GM18498 (cell line): ENCODE results near the gene INIP.
"Not testable (repeated sequence)": the region's sequence is repeated elsewhere in the genome, so short reads cannot be mapped to it uniquely, and the experiment has no call there.

Experiments used
- ATAC-seq: cut with Tn5 transposase; IDR thresholded peaks from one replicate; pipeline ENCODE4 v1.9.1; 2021; ENCODE audit warnings: mild to moderate bottlenecking, moderate library complexity; ENCODE audit not compliant: unreplicated experiment

The INIP gene

GRCh38 chr9:112743216-112743836, 25.4 kb upstream of the INIP start:
- ATAC-seq, result no peak

- no peak for ATAC-seq
Observed at GRCh38 chr9:112734892-112735291, 17.0 kb upstream of the INIP start.

DNA sequence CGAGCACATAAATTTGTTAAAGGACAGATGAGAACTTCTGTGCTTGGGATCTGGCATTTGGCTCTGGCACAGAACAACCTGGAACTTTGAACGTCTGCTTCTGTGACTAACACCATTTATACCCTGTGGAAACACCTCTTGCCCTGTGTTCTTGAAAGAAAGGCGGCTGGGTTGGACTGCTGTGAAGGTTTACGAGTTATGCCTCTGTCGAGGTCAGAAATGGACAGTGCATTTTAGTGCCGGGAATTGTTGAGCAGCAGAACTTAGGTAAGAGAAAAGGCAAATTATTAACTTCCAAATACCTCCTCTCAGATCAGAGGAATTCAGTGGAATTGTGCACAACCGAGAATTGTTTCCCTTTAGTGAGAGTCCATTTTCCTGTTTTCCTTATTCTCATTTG, 14.1 kb upstream of the INIP start:
- ATAC-seq, result no peak

- no peak for ATAC-seq
Observed at GRCh38 chr9:112728401-112728800, 10.5 kb upstream of the INIP start.

DNA sequence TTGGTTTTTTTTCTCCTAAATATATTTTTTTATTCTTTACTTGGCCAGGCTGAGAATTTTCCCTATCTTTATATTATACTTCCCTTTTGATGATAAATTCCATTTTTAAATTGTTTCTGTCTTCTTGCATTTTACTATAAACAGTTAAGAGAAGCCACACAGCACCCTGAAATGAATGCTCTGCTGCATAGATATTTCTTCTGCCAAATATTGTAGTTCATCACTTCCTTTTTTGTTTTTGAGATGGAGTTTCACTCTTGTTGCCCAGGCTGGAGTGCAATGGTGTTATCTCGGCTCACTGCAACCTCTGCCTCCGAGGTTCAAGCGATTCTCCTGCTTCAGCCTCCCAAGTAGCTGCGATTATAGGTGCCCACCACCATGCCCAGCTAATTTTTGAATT, 8.5 kb upstream of the INIP start:
- ATAC-seq, result peak; percentile 62

GRCh38 chr9:112725961-112726360, 8.0 kb upstream of the INIP start:
- no peak for ATAC-seq

DNA sequence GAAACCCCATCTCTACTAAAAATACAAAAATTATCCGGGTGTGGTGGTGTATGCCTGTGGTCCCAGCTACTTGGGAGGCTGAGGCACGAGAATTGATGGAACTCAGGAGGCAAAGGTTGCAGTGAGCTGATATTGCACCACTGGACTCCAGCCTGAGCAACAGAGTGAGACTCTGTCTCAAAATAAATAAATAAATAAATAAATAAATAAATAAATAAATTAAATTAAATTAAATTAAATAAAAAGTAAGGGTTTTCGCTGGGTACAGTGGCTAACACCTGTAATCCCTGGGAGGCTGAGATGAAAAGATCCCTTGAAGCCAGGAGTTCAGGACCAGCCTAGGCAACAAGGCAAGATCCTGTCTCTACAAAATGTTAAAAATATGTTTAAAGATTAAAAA, 4.8 kb upstream of the INIP start:
- not testable (repeated sequence) for ATAC-seq

DNA sequence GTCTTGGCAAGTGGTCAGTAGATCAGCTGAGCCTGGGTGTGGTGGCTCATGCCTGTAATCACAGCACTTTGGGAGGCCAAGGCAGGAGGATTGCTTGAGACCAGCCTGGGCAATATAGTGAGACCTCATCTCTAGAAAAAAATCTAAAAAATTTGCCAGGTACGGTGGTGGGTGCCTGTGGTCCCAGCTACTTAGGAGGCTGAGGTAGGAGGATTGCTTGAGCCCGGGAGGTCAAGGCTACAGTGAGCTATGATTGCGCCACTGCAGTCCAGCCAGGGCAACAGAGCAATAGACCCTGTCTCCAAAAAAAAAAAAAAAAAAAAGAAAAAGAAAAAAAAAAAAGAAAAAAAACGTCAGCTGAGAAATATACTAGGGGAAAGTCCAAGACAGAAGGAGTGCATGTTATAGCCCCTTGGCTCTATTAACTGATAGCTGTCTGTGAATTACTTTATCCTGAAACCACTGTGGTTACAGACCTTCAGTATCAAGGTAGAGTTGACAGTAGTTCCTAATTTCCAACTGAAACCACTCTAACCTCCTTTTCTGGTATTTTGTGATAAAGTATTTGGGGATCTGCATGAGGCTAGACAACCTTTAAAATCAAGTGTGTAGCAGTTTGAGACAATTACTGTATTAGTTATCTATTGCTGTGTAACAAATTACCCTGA, 2.3 kb upstream of the INIP start:
- no peak for ATAC-seq

DNA sequence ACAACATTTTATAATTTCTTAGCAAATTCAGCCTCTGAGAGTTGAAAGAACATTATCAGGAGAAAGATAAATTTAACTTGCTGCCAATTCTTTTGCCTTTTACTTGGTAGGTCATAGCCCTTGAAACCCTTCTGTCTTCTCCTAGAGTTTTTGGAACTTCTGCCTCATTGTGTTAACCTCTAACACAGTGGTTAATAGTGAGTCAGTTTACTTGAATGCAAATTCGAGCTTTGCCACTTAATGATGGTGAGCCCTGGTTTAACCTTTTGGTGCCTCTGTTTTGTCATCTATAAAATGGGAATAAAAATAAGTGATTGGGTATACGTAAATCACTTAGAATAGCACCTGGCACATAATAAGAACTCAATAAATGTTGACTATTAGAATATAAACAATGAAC, 1.8 kb upstream of the INIP start:
- no peak for ATAC-seq

DNA sequence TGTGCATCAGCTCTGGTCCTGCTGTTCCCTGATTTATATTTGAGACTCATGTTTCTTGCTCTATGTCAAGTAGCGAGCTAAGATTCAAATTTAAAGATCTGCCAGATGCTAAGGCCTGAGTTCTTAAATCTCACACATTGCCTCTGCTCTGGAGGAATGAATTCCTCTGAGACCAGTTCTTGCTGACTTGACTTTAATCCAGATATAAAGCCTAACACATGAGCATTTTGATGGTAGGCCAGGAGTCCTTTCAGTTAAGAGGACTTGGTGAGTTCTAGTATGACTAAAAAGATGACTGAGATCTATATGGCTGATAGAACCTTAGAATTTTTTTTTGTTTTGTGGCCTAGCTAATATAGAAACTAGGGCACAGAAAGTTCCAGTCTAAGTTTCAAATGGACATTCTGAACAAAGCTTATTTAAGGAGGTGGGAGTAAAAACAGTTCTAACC, 1.3 kb upstream of the INIP start:
- no peak for ATAC-seq

GRCh38 chr9:112712678-112713077, 5.2 kb downstream of the INIP start:
- no peak for ATAC-seq

- no peak for ATAC-seq
Observed at GRCh38 chr9:112711050-112711689, 6.7 kb downstream of the INIP start.

DNA sequence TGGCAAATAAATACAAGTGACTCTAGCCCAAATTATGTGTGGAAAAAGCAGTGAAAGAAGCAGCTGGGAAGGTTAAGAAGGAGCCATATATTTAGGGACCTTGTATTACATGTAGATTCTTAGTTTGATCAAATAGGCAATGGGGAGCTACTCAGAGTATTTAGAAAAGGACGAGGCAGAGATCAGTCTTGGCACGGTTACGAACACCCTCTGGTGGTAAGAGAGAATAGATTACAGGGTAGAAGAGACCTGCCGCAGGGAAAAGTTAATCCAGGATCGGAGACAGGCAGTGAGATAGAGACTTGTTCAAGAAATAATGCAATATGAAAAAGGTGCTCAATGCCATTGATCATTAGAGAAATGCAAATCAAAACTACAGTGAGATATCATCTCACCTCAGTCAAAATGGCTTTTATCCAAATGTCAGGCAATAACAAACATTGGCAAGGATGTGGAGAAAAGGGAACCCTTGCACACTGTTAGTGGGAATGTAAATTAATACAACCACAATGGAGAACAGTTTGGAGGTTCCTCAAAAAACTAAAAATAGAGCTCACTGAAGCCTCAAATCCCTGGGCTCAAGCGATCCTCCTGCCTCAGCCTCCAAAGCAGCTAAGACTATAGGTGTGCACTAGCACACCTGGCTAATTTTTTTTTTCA, 12.0 kb downstream of the INIP start:
- ATAC-seq, result no peak

- ATAC-seq, result no peak
Observed at GRCh38 chr9:112703304-112703703, 14.6 kb downstream of the INIP start.

DNA sequence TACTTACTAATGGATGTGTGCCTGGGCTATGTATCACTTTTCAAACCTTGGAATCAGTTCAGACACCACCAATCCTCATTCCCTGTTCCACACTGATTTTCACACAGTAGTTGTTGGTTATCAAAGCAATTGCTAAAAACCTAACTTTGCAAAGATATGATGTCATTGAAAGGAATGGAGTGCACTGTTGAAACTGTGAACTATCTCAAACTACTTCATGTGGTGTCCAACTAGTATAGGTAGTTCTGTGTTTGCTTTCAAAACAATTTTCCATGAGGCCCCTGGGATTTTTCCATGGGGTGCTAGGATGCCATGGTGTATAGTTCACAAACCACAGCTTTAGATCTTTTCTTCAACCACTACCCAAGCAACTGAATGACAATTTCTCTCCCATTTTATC, 17.8 kb downstream of the INIP start:
- no peak for ATAC-seq

GRCh38 chr9:112699230-112699629, 18.7 kb downstream of the INIP start:
- ATAC-seq, result peak; percentile 93

DNA sequence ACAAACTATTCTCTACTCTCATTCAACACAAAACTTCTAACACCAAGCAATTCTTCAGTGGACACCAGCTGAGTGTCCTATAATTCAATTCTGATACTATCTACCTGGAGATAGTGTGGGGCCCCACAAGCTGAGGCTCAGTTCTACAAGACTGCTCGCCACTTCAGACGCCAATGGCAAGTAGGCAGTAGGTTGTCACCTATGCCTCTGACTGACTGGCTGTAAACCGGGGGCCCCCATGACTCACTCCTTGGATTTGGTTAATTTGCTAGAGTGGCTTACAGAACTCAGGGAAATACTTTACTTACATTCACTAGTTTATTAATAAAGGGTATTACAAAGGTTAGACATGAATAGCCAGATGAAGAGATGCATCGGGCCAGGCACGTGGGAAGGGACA, 21.5 kb downstream of the INIP start:
- ATAC-seq, result no peak

DNA sequence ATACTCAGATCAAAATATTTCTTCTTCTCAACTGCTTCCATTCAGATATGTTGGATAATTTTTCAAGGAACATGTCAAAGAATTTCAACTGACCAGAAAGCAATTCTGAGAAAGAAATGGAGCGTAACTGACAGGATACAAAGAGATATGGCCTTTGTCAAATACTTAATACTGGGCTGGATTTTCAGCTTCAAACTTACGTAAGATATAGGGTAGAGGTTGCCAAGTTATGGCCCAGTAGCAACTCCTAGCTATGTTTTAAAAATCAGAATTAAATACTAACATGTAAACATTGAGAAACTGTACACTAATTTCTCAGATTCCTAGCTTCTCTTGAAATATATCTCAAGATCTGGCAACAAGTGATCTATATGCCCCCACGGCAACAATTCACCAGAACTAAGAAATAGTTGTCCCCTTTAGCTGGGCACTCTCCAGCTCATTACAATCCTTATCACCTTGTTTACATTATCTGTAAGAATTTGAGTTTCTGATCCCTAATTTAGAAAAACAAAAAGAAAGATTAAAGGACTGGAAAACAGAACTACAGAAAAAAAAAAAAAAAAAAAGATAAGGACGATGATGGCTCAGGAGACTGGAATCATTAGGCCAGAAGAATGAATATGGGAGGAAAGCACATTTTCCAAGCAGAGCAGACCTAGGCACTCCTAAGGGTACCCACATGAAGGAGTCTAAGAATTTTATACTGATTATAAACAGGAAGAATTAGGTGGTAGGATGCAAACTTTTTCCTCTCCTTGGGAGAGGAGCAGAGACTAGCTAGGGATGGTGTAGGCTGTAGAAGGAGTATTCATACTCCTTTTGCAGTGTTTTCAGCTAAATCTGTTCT, 23.0 kb downstream of the INIP start:
- ATAC-seq, result no peak

- no peak for ATAC-seq
Observed at GRCh38 chr9:112689161-112689740, 28.7 kb downstream of the INIP start.

DNA sequence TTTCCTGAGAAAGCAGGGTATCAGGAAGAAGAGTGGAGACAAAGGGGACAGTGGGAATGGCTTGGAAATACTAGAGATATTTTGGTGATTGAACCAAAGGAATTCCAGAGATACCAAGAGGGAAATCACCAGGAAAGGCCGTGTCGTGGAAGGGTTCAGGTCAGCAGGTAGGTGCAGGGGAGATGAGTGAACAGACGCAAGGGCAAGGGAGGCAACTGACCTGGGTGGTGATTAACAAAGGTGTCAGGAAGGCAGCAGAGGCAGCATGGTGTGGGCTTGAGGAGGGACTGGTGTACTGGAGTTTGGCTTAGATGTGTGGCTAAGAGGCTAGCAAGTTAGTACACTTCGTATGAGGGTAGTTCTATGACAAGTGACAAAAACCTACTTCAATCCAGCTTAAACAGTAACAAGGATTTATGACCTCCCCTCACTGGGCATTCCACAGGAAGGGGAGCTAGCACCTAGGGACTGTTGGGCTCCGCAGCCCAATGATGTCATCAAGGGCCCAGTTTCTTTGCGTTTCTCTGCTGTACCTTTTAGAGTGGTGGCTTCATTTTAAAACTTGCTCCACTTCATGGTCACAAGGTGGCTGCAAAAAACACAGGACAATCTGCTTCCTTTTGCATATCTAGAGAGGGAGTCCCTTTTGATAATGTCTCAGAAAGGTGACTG, 37.0 kb downstream of the INIP start:
- ATAC-seq, result no peak
